H1 (cell line): ENCODE data around the gene LRRC4C. TPM values are rescaled to one million over a fixed set of nuclear protein-coding genes. Genes with fewer than 3 reads are reported as not detected.

ENCODE experiments used
- CTCF ChIA-PET: fragments of 300-600 bp; sonication (Branson Sonifier 250); formaldehyde crosslinking; loops from one replicate; lab custom pipeline; 2021; ENCODE audit not compliant: partially characterized antibody; lab: Charles Lee
- POLR2A ChIA-PET: fragments of 300-600 bp; sonication (Branson Sonifier 250); formaldehyde crosslinking; loops from one replicate; lab custom pipeline; 2021; ENCODE audit warnings: inconsistent platforms; ENCODE audit not compliant: partially characterized antibody; lab: Charles Lee
- DNase-seq, 2 experiments: peaks; one replicate each; pipeline versions ENCODE4 v3.0.0 to v3.0.0-alpha.2; 2010 to 2022; ENCODE audit warnings: low spot score in 2 of 2, low read depth in 1 of 2, mixed read lengths in 1 of 2
- FAIRE-seq: peaks from 2 replicates; lab custom pipeline; 2011; peaks lifted over from hg19 to GRCh38; lab: Jason Lieb, UNC
- H2AFZ ChIP-seq: 2 replicates; pipeline ENCODE4 v1.8.1; 2012; ENCODE audit warnings: low read length, inconsistent platforms
- H2AK5ac ChIP-seq: 2 replicates; pipeline ENCODE4 v1.6.1; 2013; ENCODE audit warnings: low read depth, low read length
- H2BK120ac ChIP-seq: replicated peaks from 2 replicates; pipeline ENCODE3; 2013; ENCODE audit warnings: low read depth, low read length, inconsistent platforms
- H2BK12ac ChIP-seq: 2 replicates; pipeline ENCODE4 v1.6.1; 2013; ENCODE audit warnings: low read depth, low read length
- H2BK15ac ChIP-seq: 2 replicates; pipeline ENCODE4 v1.6.1; 2013; ENCODE audit warnings: low read length
- H2BK20ac ChIP-seq: 2 replicates; pipeline ENCODE4 v1.6.1; 2013; ENCODE audit warnings: low read length
- H2BK5ac ChIP-seq: 2 replicates; pipeline ENCODE4 v1.6.1; 2013; ENCODE audit warnings: low read depth, low read length
- H3K14ac ChIP-seq: 2 replicates; pipeline ENCODE4 v1.6.1; 2013; ENCODE audit warnings: inconsistent platforms; ENCODE audit not compliant: insufficient read length
- H3K18ac ChIP-seq: 2 replicates; pipeline ENCODE4 v1.6.1; 2013; ENCODE audit warnings: low read length; ENCODE audit errors: extremely low read depth
- H3K23ac ChIP-seq: 2 replicates; pipeline ENCODE4 v1.6.1; 2013; ENCODE audit warnings: inconsistent platforms; ENCODE audit not compliant: insufficient read length
- H3K23me2 ChIP-seq: 2 replicates; pipeline ENCODE4 v1.6.1; 2013; ENCODE audit warnings: low read depth, low read length
- H3K27ac ChIP-seq: 2 replicates; pipeline ENCODE4 v1.6.1; 2011; ENCODE audit warnings: low read depth, low read length, inconsistent platforms
- H3K27me3 ChIP-seq, 4 experiments: replicated peaks in 1 of 4; 1 replicate in 1 of 4; 2 replicates in 3 of 4; pipeline versions ENCODE4 v1.6.1 to v1.8.1; 2011 to 2013; ENCODE audit warnings: low read length in 3 of 4, mild to moderate bottlenecking in 3 of 4, inconsistent platforms in 2 of 4, mixed read lengths in 2 of 4, moderate library complexity in 1 of 4; ENCODE audit not compliant: control insufficient read depth in 3 of 4, insufficient read depth in 3 of 4; ENCODE audit errors: extremely low read depth in 1 of 4
- H3K36me3 ChIP-seq, 4 experiments: 2 replicates each; pipeline versions ENCODE4 v1.6.1 to v1.8.1; 2011 to 2013; ENCODE audit warnings: mild to moderate bottlenecking in 4 of 4, low read length in 3 of 4, moderate library complexity in 2 of 4, control low read depth in 1 of 4, inconsistent platforms in 1 of 4; ENCODE audit not compliant: insufficient read depth in 4 of 4, control insufficient read depth in 2 of 4
- H3K4ac ChIP-seq: replicated peaks from 2 replicates; pipeline ENCODE3; 2013; ENCODE audit warnings: low read length, low read depth, mixed read lengths, inconsistent platforms; ENCODE audit not compliant: insufficient read length
- H3K4me1 ChIP-seq, 4 experiments: replicated peaks in 1 of 4; 1 replicate in 1 of 4; 2 replicates in 3 of 4; pipeline versions ENCODE4 v1.6.1 to v1.8.1; 2011 to 2013; ENCODE audit warnings: low read length in 3 of 4, inconsistent platforms in 2 of 4, mixed read lengths in 1 of 4; ENCODE audit not compliant: insufficient read depth in 4 of 4, control insufficient read depth in 3 of 4
- H3K4me2 ChIP-seq, 2 experiments: 2 replicates each; pipeline versions ENCODE4 v1.6.1 to v1.8.1; 2011 to 2013; ENCODE audit warnings: low read depth in 2 of 2, low read length in 2 of 2, control low read depth in 1 of 2, inconsistent platforms in 1 of 2, mild to moderate bottlenecking in 1 of 2; ENCODE audit not compliant: insufficient read depth in 1 of 2
- H3K4me3 ChIP-seq, 4 experiments: fragments of 200-600, 300-600 bp in 1 of 4; sonication (generic), shearing (Covaris generic), sonication (Bioruptor Twin) in 1 of 4; 2 replicates each; pipeline versions ENCODE4 v1.5.1 to v1.8.1; 2011 to 2016; ENCODE audit warnings: low read length in 4 of 4, low read depth in 3 of 4, control low read depth in 2 of 4, inconsistent platforms in 2 of 4, mild to moderate bottlenecking in 2 of 4, mixed read lengths in 1 of 4, moderate library complexity in 1 of 4; ENCODE audit not compliant: insufficient read depth in 2 of 4; ENCODE audit errors: extremely low read depth in 1 of 4
- H3K56ac ChIP-seq: replicated peaks from 2 replicates; pipeline ENCODE3; 2013; ENCODE audit warnings: low read depth, mild to moderate bottlenecking, mixed read lengths, low read length, inconsistent platforms; ENCODE audit not compliant: insufficient read length
- H3K79me1 ChIP-seq: 2 replicates; pipeline ENCODE4 v1.6.1; 2013; ENCODE audit warnings: low read depth, low read length, control low read depth
- H3K79me2 ChIP-seq, 2 experiments: 2 replicates each; pipeline versions ENCODE4 v1.6.1 to v1.8.1; 2012 to 2013; ENCODE audit warnings: low read length in 2 of 2, mild to moderate bottlenecking in 2 of 2, inconsistent platforms in 1 of 2; ENCODE audit not compliant: insufficient read depth in 2 of 2, control insufficient read depth in 1 of 2
- H3K9ac ChIP-seq, 4 experiments: replicated peaks in 1 of 4; 1 replicate in 1 of 4; 2 replicates in 3 of 4; pipeline versions ENCODE4 v1.6.1 to v1.8.1; 2011 to 2013; ENCODE audit warnings: low read depth in 3 of 4, low read length in 3 of 4, control low read depth in 2 of 4, mild to moderate bottlenecking in 2 of 4, moderate library complexity in 2 of 4, inconsistent platforms in 1 of 4; ENCODE audit errors: extremely low read depth in 1 of 4
- H3K9me3 ChIP-seq, 2 experiments: 2 replicates each; pipeline versions ENCODE4 v1.6.1 to v1.8.1; 2012 to 2013; ENCODE audit warnings: mild to moderate bottlenecking in 2 of 2, moderate library complexity in 2 of 2, control low read depth in 1 of 2, inconsistent platforms in 1 of 2, low read depth in 1 of 2, low read length in 1 of 2, mixed read lengths in 1 of 2; ENCODE audit not compliant: insufficient read depth in 2 of 2
- H4K20me1 ChIP-seq, 2 experiments: replicated peaks in 1 of 2; 2 replicates each; pipeline versions ENCODE3 to v1.8.1; 2011 to 2013; ENCODE audit warnings: inconsistent platforms in 2 of 2, low read length in 2 of 2, mild to moderate bottlenecking in 1 of 2; ENCODE audit not compliant: insufficient read depth in 2 of 2, control insufficient read depth in 1 of 2
- H4K5ac ChIP-seq: 2 replicates; pipeline ENCODE4 v1.6.1; 2013; ENCODE audit warnings: low read length, low read depth, mixed read lengths, inconsistent platforms; ENCODE audit not compliant: insufficient read length
- H4K8ac ChIP-seq: 2 replicates; pipeline ENCODE4 v1.8.0; 2013; ENCODE audit warnings: mild to moderate bottlenecking, moderate library complexity, low read length, inconsistent platforms; ENCODE audit not compliant: insufficient read depth; ENCODE audit errors: extremely low read depth
- H4K91ac ChIP-seq: replicated peaks from 2 replicates; pipeline ENCODE3; 2013; ENCODE audit warnings: low read length, mixed read lengths, inconsistent platforms; ENCODE audit not compliant: insufficient read length
- ATF3 ChIP-seq: IDR thresholded peaks from 2 replicates; pipeline ENCODE4 v1.6.1; 2011; ENCODE audit warnings: low read depth, mild to moderate bottlenecking, low read length; ENCODE audit not compliant: insufficient read depth
- BRCA1 ChIP-seq: IDR thresholded peaks from 2 replicates; pipeline ENCODE4 v1.6.1; 2012; ENCODE audit warnings: low read depth, low read length, improper control_type of control experiment
- CBX8 ChIP-seq: fragments of 300-800, 300-1000 bp; sonication (generic); IDR thresholded peaks from 2 replicates; pipeline ENCODE4 v1.7.1; 2016; ENCODE audit warnings: low read depth, low read length, borderline replicate concordance
- CREB1 ChIP-seq: IDR thresholded peaks from 2 replicates; pipeline ENCODE4 v1.6.1; 2012; ENCODE audit warnings: inconsistent platforms
- HDAC2 ChIP-seq, 2 experiments: fragments of 300-600 bp in 1 of 2; sonication (generic) in 1 of 2; IDR thresholded peaks; 2 replicates each; pipeline ENCODE4 v1.6.1; 2011 to 2012; ENCODE audit warnings: low read depth in 2 of 2, low read length in 2 of 2, mild to moderate bottlenecking in 2 of 2, moderate library complexity in 2 of 2, borderline replicate concordance in 1 of 2, inconsistent platforms in 1 of 2
- JUND ChIP-seq: IDR thresholded peaks from 2 replicates; pipeline ENCODE4 v1.6.1; 2011; ENCODE audit warnings: mild to moderate bottlenecking, improper control_type of control experiment, low read length
- KDM1A ChIP-seq: fragments of 200-600, 300-600 bp; sonication (generic); IDR thresholded peaks from 2 replicates; pipeline ENCODE4 v1.7.1; 2016; ENCODE audit warnings: mild to moderate bottlenecking, low read length, borderline replicate concordance
- KDM4A ChIP-seq: IDR thresholded peaks from one replicate; pipeline ENCODE4 v1.7.1; 2012; ENCODE audit warnings: low read depth, mild to moderate bottlenecking, moderate library complexity, low read length, inconsistent platforms; ENCODE audit not compliant: severe bottlenecking
- SAP30 ChIP-seq: fragments of 300-600 bp; sonication (generic); IDR thresholded peaks from 2 replicates; pipeline ENCODE4 v1.7.1; 2012; ENCODE audit warnings: low read length, moderate library complexity, mild to moderate bottlenecking, inconsistent platforms; ENCODE audit not compliant: insufficient read depth, insufficient replicate concordance
- TAF7 ChIP-seq: optimal IDR thresholded peaks from 2 replicates; pipeline ENCODE3; 2011; ENCODE audit warnings: low read depth, mild to moderate bottlenecking, inconsistent platforms, low read length, moderate library complexity, borderline replicate concordance
- WGBS, 2 experiments: shearing (Covaris generic) in 1 of 2; methylation state at CpG; one replicate each; pipeline versions ENCODE4 v1.1.6 to v1.1.7; 2013 to 2015; ENCODE audit warnings: low lambda C conversion rate in 2 of 2, mixed read lengths in 2 of 2, inconsistent platforms in 1 of 2, low coverage in 1 of 2, missing lambda C conversion rate in 1 of 2; ENCODE audit not compliant: insufficient replicate concordance in 2 of 2, insufficient coverage in 1 of 2, insufficient read length in 1 of 2; ENCODE audit errors: extremely low coverage in 1 of 2, missing lambda C conversion rate in 1 of 2; 5-methylcytosine and 5-hydroxymethylcytosine counted together
- polyA plus RNA-seq, 7 experiments: library from polyadenylated mRNA; depleted of rRNA in 3 of 7; stranded (reverse) in 5 of 7; unstranded in 2 of 7; fragments of >200 nt in 5 of 7; fragments of 200-250 nt in 2 of 7; gene quantifications; 1 replicate in 5 of 7; 2 replicates in 1 of 7; 4 replicates in 1 of 7; pipeline versions ENCODE4 v1.2.1 to v1.2.3, GENCODE V29; 2011 to 2013; ENCODE audit warnings: missing spikeins in 2 of 7, mixed read lengths in 2 of 7
- total RNA-seq: library from RNA; stranded (reverse); fragmentation: NEBNext Ultra II Directional; extraction: Animal tissue kit (Norgen Biotek cat#: 25700); gene quantifications from 2 replicates; pipeline ENCODE4 v1.2.1, GENCODE V29; 2021

Gene LRRC4C
- total and polyA plus RNA-seq, 2 of the 8 experiments (the other 6 are each of a cell fraction or from before 2014, with no cell fraction given), result 0.23 to 2.2 TPM

- Histone ChIP-seq H3K14ac (no peak overlapping the region), H2BK15ac (no peak overlapping the region), H4K20me1 (no peaks in the 10 kb centered on the region), H2AFZ (no peak overlapping the region), H3K23ac (no peak overlapping the region), H3K4ac (no peak overlapping the region), H4K91ac (no peak overlapping the region), H3K4me3 (no peak overlapping the region), H3K27ac (no peak overlapping the region), H4K5ac (no peak overlapping the region), H2BK5ac (no peak overlapping the region; the same call in 1 of the 2 replicates), H3K36me3 (no peaks in the 10 kb centered on the region), H3K9ac (no peak overlapping the region), H3K9me3 (no peaks in the 10 kb centered on the region), H2BK120ac (no peak overlapping the region), H3K27me3 (no peaks in the 10 kb centered on the region), H3K4me2 (peak overlapping the region in 1 of 2 experiments; percentile 81; a peak in 1 of 4 replicates), H3K56ac (no peak overlapping the region), H2BK12ac (no peak overlapping the region), H3K79me2 (no peaks in the 10 kb centered on the region), H3K79me1 (no peaks in the 10 kb centered on the region), H4K8ac (no peak overlapping the region), H2AK5ac (no peak overlapping the region), H3K18ac (no peak overlapping the region), H3K23me2 (no peaks in the 10 kb centered on the region; the same call in 1 of the 2 replicates), H2BK20ac (no peak overlapping the region), H3K4me1 (peaks cover 2 to 27% (median 11%) of the 10 kb centered on the region in 4 experiments; a peak in 6 of 7 replicates)
- FAIRE-seq (no peak), DNase-seq (no peak)
- POLR2A ChIA-PET, result interaction anchor here (1.1 kb wide), 1 partner anchor 13 kb away, joined by 3 read pairs; no protein-coding TSS in a partner anchor
- 72% methylated on average over 3 of the region's 3 CpGs; no CpG with 5 or more reads in 1 of the 2 experiments for WGBS, 2 experiments
- CTCF ChIA-PET, result interaction anchor here (0.6 to 1.7 kb wide), 3 partner anchors 41 to 150 kb away, joined by 3 read pairs; no protein-coding TSS in a partner anchor
- TF ChIP-seq HDAC2 (IDR thresholded peaks at IDR 0.05; ENCODE audit: borderline replicate concordance in 1 of 2, low read depth in 2 of 2, low read length in 2 of 2) (no peak), KDM1A (no peak), SAP30 (no peak), TAF7 (no peak), BRCA1 (no peak), CBX8 (no peak), CREB1 (no peak), KDM4A (no peak), ATF3 (no peak), JUND (no peak)
These were observed 2.0 kb downstream of the LRRC4C start for GRCh38 chr11:41457216-41458014.
